ENCODE measurements around the gene CPNE4.
A peak's percentile ranks its signal among the peaks of the same experiment; 100 is the strongest.

CPNE4 gene

GRCh38 chr3:131750256-131750655, 284.6 kb downstream of the CPNE4 start:
- Histone ChIP-seq H3K27me3 (ENCODE audit: insufficient read depth, low read length, poor library complexity, severe bottlenecking) (no peaks in the 10 kb centered on the region), H3K9me3 (ENCODE audit: insufficient read depth, low read depth, low read length) (no peaks in the 10 kb centered on the region), H3K4me1 (ENCODE audit: insufficient read depth, low read length, poor library complexity, severe bottlenecking) (no peaks in the 10 kb centered on the region), H3K4me2 (ENCODE audit: low read depth, low read length, poor library complexity, severe bottlenecking) (no peak overlapping the region), H2AFZ (ENCODE audit: low read length) (no peak overlapping the region), H3K79me2 (ENCODE audit: insufficient read depth, low read length) (no peaks in the 10 kb centered on the region), H3K36me3 (ENCODE audit: insufficient read depth, low read length) (no peaks in the 10 kb centered on the region), H3K9me2 (replicated peaks; ENCODE audit: low read depth, low read length) (no peaks in the 10 kb centered on the region), H3F3A (ENCODE audit: low read depth) (no peaks in the 10 kb centered on the region), H3K9ac (ENCODE audit: low read depth, low read length, poor library complexity, severe bottlenecking) (no peak overlapping the region), H4K20me1 (ENCODE audit: insufficient read depth, low read length, poor library complexity, severe bottlenecking) (no peaks in the 10 kb centered on the region), H3K4me3 (ENCODE audit: low read length, poor library complexity, severe bottlenecking) (no peak overlapping the region)
- TF ChIP-seq CTCF (conservative IDR thresholded peaks at IDR 0.05; ENCODE audit: low read length) (peak; percentile 20; the same call in 1 of the 2 replicates), EZH2phosphoT487 (IDR thresholded peaks at IDR 0.05; ENCODE audit: borderline replicate concordance) (no peak)

GRCh38 chr3:131749826-131750225, 285.0 kb downstream of the CPNE4 start:
- H3K79me2 ChIP-seq (ENCODE audit: insufficient read depth, low read length), result no peaks in the 10 kb centered on the region
- H2AFZ ChIP-seq (ENCODE audit: low read length), result no peak overlapping the region
- no peaks in the 10 kb centered on the region for H3K36me3 ChIP-seq (ENCODE audit: insufficient read depth, low read length)
- no peaks in the 10 kb centered on the region for H3K27me3 ChIP-seq (ENCODE audit: insufficient read depth, low read length, poor library complexity, severe bottlenecking)
- H3K9me2 ChIP-seq (replicated peaks; ENCODE audit: low read depth, low read length), result no peaks in the 10 kb centered on the region
- H3F3A ChIP-seq (ENCODE audit: low read depth), result no peaks in the 10 kb centered on the region
- H3K4me3 ChIP-seq (ENCODE audit: low read length, poor library complexity, severe bottlenecking), result no peak overlapping the region
- H4K20me1 ChIP-seq (ENCODE audit: insufficient read depth, low read length, poor library complexity, severe bottlenecking), result no peaks in the 10 kb centered on the region
- H3K9ac ChIP-seq (ENCODE audit: low read depth, low read length, poor library complexity, severe bottlenecking), result no peak overlapping the region
- no peak overlapping the region for H3K4me2 ChIP-seq (ENCODE audit: low read depth, low read length, poor library complexity, severe bottlenecking)
- H3K4me1 ChIP-seq (ENCODE audit: insufficient read depth, low read length, poor library complexity, severe bottlenecking), result no peaks in the 10 kb centered on the region
- no peaks in the 10 kb centered on the region for H3K9me3 ChIP-seq (ENCODE audit: insufficient read depth, low read depth, low read length)
- TF ChIP-seq EZH2phosphoT487 (IDR thresholded peaks at IDR 0.05; ENCODE audit: borderline replicate concordance) (no peak), CTCF (conservative IDR thresholded peaks at IDR 0.05; ENCODE audit: low read length) (no peak)

GRCh38 chr3:131747466-131747865, 287.3 kb downstream of the CPNE4 start:
- H3K4me2 ChIP-seq (ENCODE audit: low read depth, low read length, poor library complexity, severe bottlenecking), result no peak overlapping the region
- no peaks in the 10 kb centered on the region for H3K79me2 ChIP-seq (ENCODE audit: insufficient read depth, low read length)
- H4K20me1 ChIP-seq (ENCODE audit: insufficient read depth, low read length, poor library complexity, severe bottlenecking), result no peaks in the 10 kb centered on the region
- H3K9me2 ChIP-seq (replicated peaks; ENCODE audit: low read depth, low read length), result no peaks in the 10 kb centered on the region
- H3K9ac ChIP-seq (ENCODE audit: low read depth, low read length, poor library complexity, severe bottlenecking), result no peak overlapping the region
- H2AFZ ChIP-seq (ENCODE audit: low read length), result no peak overlapping the region
- no peaks in the 10 kb centered on the region for H3K9me3 ChIP-seq (ENCODE audit: insufficient read depth, low read depth, low read length)
- no peaks in the 10 kb centered on the region for H3K27me3 ChIP-seq (ENCODE audit: insufficient read depth, low read length, poor library complexity, severe bottlenecking)
- no peak overlapping the region for H3K4me3 ChIP-seq (ENCODE audit: low read length, poor library complexity, severe bottlenecking)
- no peaks in the 10 kb centered on the region for H3F3A ChIP-seq (ENCODE audit: low read depth)
- no peak for TF ChIP-seq CTCF (conservative IDR thresholded peaks at IDR 0.05; ENCODE audit: low read length)
- no peak for TF ChIP-seq EZH2phosphoT487 (IDR thresholded peaks at IDR 0.05; ENCODE audit: borderline replicate concordance)
- H3K36me3 ChIP-seq (ENCODE audit: insufficient read depth, low read length), result no peaks in the 10 kb centered on the region
- H3K4me1 ChIP-seq (ENCODE audit: insufficient read depth, low read length, poor library complexity, severe bottlenecking), result no peaks in the 10 kb centered on the region
